Measurements from ENCODE around the gene TPRKB. TPM values are rescaled to one million over a fixed set of nuclear protein-coding genes. Genes with fewer than 3 reads are reported as not detected.
"Not testable (repeated sequence)": the region's sequence is repeated elsewhere in the genome, so short reads cannot be mapped to it uniquely, and the experiment has no call there.

TPRKB gene
- total RNA-seq, 6 experiments from 2014 or later, result 17.6 to 26.3 (median 22.8) TPM

- peaks cover 6% of the 10 kb centered on the region for H3K4me1 Mint-ChIP-seq (ENCODE audit: low read depth)
- no peaks in the 10 kb centered on the region; the same call in 1 of the 2 replicates for H3K27me3 Mint-ChIP-seq (ENCODE audit: insufficient read depth)
- no peak for DNase-seq
- H3K36me3 Mint-ChIP-seq (ENCODE audit: low read depth), result peaks cover 39% of the 10 kb centered on the region
- H3K4me3 Mint-ChIP-seq, result no peak overlapping the region
- no peaks in the 10 kb centered on the region for H3K9me3 Mint-ChIP-seq
- H3K27ac Mint-ChIP-seq, result no peak overlapping the region
- TF ChIP-seq CTCF (IDR thresholded peaks at IDR 0.05), result no peak
These were observed 29.2 kb upstream of the TPRKB start for GRCh38 chr2:73766349-73766748.

- Mint-ChIP-seq H3K4me1 (ENCODE audit: low read depth) (peaks cover 15% of the 10 kb centered on the region), H3K36me3 (ENCODE audit: low read depth) (peaks cover 40% of the 10 kb centered on the region), H3K4me3 (no peak overlapping the region), H3K27me3 (ENCODE audit: insufficient read depth) (no peaks in the 10 kb centered on the region; the same call in 1 of the 2 replicates), H3K27ac (no peak overlapping the region), H3K9me3 (no peaks in the 10 kb centered on the region)
- no peak for TF ChIP-seq CTCF (IDR thresholded peaks at IDR 0.05)
- no peak for DNase-seq
These were observed 27.8 kb upstream of the TPRKB start for GRCh38 chr2:73764945-73765344.

GRCh38 chr2:73762571-73762970 is 25.4 kb upstream of the TPRKB start:
- no peak for DNase-seq
- Mint-ChIP-seq H3K4me3 (no peak overlapping the region), H3K36me3 (ENCODE audit: low read depth) (peaks cover 30% of the 10 kb centered on the region), H3K9me3 (no peaks in the 10 kb centered on the region), H3K27ac (no peak overlapping the region), H3K27me3 (ENCODE audit: insufficient read depth) (no peaks in the 10 kb centered on the region), H3K4me1 (ENCODE audit: low read depth) (peaks cover 27% of the 10 kb centered on the region)
- TF ChIP-seq CTCF (IDR thresholded peaks at IDR 0.05), result no peak

GRCh38 chr2:73759904-73760303 is 22.8 kb upstream of the TPRKB start:
- H3K27me3 Mint-ChIP-seq (ENCODE audit: insufficient read depth), result no peaks in the 10 kb centered on the region
- peak overlapping the region; percentile 16; the same call in 1 of the 2 replicates for H3K27ac Mint-ChIP-seq
- H3K4me3 Mint-ChIP-seq, result no peak overlapping the region; the same call in 1 of the 2 replicates
- H3K9me3 Mint-ChIP-seq, result no peaks in the 10 kb centered on the region
- peak; percentile 16 for DNase-seq
- peaks cover 19% of the 10 kb centered on the region; the same call in 1 of the 2 replicates for H3K36me3 Mint-ChIP-seq (ENCODE audit: low read depth)
- no peak for TF ChIP-seq CTCF (IDR thresholded peaks at IDR 0.05)
- peaks cover 27% of the 10 kb centered on the region for H3K4me1 Mint-ChIP-seq (ENCODE audit: low read depth)

GRCh38 chr2:73759285-73759764 is 22.2 kb upstream of the TPRKB start:
- DNase-seq, result peak; percentile 32
- Mint-ChIP-seq H3K4me3 (0 out of 2 replicates have a peak overlapping the region, but pooled peaks have one; percentile 12), H3K27me3 (ENCODE audit: insufficient read depth) (no peaks in the 10 kb centered on the region), H3K4me1 (ENCODE audit: low read depth) (peaks cover 27% of the 10 kb centered on the region), H3K27ac (peak overlapping the region; percentile 53), H3K36me3 (ENCODE audit: low read depth) (peaks cover 23% of the 10 kb centered on the region), H3K9me3 (no peaks in the 10 kb centered on the region; the same call in 1 of the 2 replicates)
- TF ChIP-seq CTCF (IDR thresholded peaks at IDR 0.05), result no peak

GRCh38 chr2:73754332-73754731 is 17.2 kb upstream of the TPRKB start:
- not testable (repeated sequence) for H3K4me3 Mint-ChIP-seq; H3K27ac Mint-ChIP-seq; H3K9me3 Mint-ChIP-seq; H3K27me3 Mint-ChIP-seq (ENCODE audit: insufficient read depth); DNase-seq; H3K4me1 Mint-ChIP-seq (ENCODE audit: low read depth)
- peaks cover 16% of the 10 kb centered on the region for H3K36me3 Mint-ChIP-seq (ENCODE audit: low read depth)

All from HFFc6 (cell line).